ENCODE data around the gene ARFGEF3.

The ARFGEF3 gene

DNA sequence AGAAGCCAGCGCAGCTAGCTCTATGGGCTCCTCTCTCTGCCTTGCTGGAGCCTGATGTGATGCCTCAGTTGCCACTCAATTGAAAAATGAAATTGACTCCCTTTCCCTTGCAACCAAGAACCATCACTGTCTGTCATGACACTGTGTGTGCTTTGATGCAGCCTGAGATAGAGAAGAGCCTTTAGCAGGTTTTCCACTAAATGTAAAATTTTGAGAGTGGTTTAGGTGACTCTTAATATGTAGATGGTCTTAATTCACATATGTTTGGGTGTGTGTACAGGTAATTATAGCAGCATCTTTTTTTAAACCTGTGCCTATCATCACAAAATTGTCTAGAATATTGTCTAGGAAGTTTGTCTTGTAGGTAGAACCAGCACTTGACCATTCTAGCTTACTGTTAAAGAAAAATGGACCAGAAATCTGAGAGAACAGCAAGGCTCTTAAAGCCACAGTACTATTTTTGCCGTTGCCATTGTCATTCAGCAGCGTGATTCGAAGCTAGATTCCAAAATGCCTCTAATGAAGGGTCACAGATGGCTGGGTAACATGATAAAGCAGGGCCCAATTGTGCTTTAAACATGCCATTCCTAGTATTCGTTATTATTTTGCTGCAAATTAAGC lies 1.3 kb downstream of the ARFGEF3 start:
- no peak for DNase-seq (ENCODE audit: low read depth in 3 of 3, low spot score in 1 of 3)

DNA sequence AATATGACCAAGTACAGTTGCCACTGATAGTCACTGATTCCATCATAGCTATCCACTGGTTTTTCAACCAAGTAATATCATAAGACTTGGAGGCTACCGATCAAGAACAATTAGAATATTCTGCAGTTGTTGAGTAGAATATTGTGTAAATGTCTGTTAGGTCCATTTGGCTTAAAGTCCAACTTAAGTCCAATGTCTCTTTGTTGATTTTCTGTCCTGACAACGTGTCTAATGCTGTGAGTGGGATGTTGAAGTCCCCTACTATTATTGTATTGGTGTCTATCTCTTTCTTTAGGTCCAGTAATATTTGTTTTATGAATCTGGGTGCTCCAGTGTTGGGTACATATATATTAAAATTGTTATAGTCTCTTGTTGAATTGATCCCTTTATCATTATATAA lies 13.9 kb downstream of the ARFGEF3 start:
- DNase-seq (ENCODE audit: low read depth in 3 of 3, low spot score in 1 of 3) = no peak

DNA sequence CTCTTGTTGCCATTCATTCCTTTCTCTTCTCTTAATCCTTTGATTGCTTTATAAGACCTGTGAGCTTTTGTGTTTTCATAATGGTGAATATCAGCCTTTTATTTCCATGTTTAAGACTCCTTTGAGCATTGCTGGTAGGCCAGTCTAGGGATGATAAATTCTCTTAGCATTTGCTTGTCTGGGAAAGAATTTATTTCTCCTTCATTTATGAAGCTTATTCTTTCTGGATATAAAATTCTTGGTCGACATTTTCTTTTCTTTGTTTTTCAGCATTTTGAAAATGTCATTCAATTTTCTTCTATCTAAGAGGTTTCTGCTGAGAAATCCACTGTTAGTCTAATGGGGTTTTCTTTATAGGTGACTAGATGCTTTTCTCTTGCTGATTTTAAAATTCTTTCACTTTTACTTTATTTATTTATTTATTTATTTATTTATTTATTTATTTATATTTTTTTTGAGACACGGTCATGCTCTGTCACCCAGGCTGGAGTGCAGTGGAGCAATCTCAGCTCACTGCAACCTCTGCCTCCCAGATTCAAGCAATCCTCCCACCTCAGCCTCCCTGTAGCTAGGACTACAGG lies 15.0 kb downstream of the ARFGEF3 start:
- no peak for DNase-seq (ENCODE audit: low read depth in 3 of 3, low spot score in 1 of 3)

DNA sequence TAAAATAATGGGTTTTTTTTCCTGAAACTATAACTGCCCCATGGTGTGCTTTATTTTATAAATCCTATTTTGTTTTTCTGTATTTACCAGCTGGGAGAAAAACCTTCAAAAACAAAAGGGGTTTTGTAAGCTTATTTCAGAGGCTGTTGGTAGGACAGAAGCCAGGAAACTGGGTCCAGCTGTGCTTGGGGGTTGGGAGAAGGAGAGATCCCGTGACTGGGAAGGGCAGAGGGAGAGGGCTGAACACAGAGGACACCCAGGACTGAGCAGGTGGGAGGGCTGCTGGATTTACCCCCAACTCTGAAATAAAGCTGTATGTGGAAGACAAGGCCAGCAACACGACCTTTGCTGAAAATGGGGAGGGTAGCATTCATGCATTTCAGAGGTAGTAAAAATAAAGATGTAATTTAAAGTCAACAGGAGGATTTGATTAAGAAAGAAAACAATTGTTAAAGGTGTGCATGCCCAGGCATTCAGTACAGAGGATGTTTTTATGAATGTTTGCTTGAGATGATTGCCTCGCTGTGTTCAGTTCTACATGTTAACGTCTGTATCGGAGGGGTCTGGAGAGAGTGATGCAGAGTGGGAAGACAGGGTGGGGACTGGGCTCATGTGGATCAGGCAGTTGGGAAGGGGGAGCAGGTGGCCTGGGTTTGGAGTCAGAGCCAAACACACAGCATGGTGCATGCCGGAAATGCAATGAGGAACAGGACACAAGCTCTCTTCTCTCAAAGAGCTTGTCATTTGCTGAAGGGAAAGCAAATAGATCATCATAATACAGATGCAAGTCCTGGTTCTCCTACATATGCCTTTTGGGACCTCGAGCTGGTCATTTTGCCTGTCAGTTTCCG lies 21.4 kb downstream of the ARFGEF3 start:
- no peak for DNase-seq (ENCODE audit: low read depth in 3 of 3, low spot score in 1 of 3)

DNA sequence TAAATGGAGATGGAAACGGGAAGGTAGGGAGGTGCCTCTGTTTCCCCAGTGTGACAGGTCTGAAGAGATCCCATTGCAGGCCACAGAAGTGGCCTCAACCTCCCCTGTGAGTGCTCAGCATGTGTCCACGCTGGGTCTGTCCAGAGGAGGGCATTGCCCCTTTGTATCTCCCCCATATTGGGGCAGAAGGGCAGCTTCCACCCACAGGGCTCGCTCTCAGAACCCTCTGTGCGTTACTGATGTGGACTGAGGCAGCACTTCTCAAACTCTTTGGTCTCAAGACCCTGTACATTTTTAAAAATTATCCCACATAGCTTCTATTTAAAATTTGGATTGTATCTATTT lies 22.0 kb downstream of the ARFGEF3 start:
- DNase-seq (ENCODE audit: low read depth in 3 of 3, low spot score in 1 of 3) = no peak

DNA sequence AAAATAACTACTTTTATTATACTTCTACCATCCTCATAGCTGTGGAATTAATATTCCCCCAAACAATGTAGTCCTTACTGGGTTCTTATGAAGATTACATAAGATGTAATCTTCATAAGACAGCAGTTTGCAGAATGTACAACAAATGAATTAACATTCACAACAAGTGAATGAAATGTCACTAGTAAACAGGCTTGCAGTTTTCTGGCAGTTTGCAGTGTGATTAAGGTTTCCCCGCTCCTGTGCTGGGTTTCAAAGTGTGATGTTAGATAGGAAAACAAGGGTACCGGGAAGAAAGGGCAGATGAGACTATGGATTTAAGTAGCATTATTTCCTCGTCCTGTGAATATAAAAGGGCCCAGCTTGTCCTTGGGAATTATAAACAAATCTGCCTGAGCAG lies 22.5 kb downstream of the ARFGEF3 start:
- DNase-seq (ENCODE audit: low read depth in 3 of 3, low spot score in 1 of 3) = no peak

DNA sequence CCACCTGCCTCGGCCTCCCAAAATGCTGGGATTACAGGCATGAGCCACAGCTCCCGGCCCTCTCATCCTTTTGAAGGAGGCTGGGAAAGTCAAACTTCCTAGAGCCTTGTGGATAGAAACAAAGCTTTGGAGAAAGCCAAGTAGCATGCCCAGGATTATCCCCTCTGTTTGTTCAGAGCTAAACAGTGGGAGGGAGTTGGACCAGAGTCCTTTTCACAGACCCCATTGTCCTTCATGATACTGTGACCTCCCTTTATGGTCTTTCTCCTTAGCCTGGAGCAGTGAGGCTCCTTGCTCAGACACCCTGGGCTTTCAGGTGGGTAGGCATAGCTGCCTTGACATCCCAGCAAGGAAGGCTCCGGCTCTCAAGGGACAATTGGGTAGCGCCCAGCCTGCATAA lies 25.4 kb downstream of the ARFGEF3 start:
- no peak for DNase-seq (ENCODE audit: low read depth in 3 of 3, low spot score in 1 of 3)

DNA sequence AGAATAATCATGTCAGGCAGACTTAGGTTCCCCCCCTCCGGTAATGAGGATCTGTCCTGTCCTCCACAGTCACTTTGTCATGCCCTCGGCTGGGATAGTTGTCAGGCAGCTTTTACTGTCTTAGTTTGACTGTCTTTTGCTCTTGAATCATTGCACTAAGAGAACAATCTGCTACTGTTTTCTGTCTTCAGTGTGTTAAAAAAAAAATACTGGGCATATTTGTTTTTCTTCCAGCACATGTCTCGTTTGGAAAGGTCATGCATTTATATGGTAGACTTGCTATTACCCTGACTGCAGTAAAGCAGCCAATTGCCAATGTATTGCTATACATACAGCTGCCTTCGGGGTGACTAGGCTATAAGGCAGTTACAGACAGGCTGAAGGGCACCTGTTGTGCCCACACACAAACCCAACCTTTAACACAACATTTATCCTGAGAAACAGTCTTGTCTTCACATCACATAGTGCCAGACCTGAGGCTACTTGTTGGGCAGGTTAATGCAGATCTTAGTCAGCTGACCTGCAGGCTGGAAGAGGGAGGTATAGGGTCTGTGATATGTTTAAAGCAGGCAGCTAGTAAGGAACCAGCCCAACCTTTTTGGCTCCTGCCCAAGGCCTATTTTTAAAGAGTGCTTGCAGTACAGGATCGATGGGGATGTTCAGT lies 26.7 kb downstream of the ARFGEF3 start:
- DNase-seq (ENCODE audit: low read depth in 3 of 3, low spot score in 1 of 3) = no peak

DNA sequence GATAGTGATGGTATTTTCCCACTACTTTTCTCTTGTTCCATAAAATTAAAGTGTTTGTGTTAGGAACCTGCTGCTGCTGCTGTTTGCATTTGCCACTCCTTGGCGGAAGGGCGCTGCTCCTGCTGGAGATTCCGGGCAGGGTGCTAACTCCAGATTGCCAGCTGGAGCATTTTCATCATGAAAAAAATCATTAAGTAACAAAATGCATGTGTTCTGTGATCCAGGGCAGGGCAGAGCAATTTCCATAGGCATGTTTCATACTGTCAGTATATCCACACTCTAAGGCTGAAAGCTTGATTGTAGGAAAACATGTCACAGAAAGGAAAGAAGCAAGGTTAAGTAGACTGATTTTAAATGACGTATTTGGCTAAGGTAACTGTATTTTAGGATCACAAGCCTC lies 32.5 kb downstream of the ARFGEF3 start:
- no peak for DNase-seq (ENCODE audit: low read depth in 3 of 3, low spot score in 1 of 3)

DNA sequence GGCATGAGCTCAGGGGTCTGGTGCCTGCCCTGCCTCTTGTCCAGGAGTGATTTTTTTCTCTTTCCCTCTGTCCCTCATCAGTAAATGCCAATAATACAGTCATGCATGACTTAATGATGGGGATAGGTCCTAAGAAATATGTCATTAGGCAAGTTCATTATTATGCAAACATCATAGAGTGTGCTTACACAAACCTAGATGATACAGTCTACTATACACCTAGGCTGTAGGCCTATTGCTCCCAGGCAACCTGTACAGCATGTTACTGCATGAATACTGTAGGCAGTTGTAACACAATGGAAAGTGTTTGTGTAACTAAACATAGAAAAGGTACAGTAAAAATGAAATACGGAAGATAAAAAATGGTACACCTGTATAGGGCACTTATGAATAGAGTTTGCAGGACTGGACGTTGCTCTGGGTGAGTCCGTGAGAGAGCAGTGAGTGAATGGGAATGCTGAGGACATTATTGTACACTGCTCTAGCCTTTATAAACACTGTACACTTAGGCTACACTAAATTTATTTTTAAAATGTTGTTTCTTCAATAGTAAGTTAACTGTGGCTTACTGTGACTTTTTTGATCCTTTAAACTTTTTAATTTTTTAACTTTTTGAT lies 34.5 kb downstream of the ARFGEF3 start:
- no peak for DNase-seq (ENCODE audit: low read depth in 3 of 3, low spot score in 1 of 3)

DNA sequence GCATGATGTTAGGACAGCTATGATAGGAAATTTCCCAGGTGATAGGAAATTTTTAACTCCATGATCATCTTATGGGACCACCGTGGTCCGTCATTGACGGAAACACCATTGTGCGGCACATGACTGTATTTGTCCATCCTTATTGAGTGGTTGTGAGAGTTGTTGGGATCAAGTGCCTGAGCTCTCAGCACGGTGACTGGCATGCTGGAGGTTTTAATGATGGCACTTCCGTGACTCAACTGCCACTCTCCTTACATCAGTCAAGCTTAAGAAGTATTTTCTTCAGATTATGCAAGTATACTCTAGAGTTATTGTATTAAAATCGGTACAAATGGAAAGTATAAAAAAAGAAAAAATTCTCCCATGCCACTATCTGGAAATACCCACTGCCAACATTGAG lies 35.8 kb downstream of the ARFGEF3 start:
- no peak for DNase-seq (ENCODE audit: low read depth in 3 of 3, low spot score in 1 of 3)

DNA sequence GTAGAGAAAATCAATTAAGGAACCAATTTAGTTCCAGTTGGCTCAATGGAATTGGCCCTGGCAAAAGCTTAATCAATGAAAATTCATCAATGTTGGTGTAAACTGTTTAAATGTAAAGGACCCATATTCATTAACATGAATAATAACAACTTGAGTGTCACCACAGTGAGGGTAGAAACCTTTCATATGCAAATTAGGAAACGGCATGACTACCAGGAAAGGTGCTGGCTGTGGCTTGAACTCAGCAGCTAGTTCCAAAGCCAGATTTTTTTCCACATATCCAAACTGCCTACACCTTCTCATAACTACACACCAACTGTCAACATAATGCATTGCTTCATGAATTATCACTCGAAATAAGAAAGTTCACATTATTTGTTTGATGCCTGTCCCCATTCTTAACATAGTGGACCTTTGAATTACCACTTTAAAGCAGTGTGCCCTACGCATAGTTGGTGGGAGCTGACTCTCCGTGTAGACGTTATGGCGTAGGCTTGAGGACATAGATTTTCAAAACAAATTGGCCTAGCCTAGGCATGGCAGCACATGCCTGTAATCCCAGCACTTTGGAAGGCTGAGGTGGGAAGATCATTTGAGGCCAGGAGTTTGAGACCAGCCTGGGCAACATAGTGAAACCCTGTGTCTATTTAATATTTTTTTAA lies 36.8 kb downstream of the ARFGEF3 start:
- no peak for DNase-seq (ENCODE audit: low read depth in 3 of 3, low spot score in 1 of 3)

DNA sequence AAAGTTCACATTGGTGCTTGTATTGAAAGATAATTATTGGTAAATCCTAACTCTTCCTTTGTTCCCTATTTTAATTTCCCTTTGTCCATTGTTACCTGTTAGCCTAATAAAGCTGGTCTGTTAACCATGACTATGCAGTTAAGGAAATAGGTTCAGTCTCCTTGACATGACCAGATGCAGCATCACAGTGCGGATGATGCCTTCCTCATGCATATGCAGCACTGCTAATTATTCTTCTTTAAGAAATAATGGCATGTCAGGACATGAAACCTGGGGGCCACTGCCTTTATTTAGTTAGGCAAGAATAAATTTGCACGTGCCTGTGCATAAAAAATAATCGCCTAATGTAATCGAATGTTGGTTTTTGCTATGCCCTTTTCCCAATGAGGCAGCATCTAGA lies 40.1 kb downstream of the ARFGEF3 start:
- no peak for DNase-seq (ENCODE audit: low read depth in 3 of 3, low spot score in 1 of 3)

DNA sequence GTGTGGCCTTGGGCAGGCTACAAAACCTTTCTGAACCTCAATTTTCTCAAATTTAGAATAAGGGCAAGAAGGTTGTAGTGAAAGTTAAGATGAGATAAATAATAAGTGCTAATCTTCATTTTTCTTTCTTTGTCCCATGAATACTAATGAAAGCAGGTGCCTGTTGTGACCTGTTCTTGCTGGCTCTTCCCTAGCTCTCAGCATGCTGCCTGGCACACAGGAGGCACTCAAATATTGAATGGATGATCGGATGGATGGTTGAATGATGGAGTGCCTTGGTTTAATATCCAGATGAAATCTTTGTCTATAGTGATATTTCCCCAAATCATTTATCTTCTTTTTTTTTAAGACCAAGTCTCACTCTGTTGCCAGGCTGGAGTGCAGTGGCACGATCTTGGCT lies 41.6 kb downstream of the ARFGEF3 start:
- no peak for DNase-seq (ENCODE audit: low read depth in 3 of 3, low spot score in 1 of 3)

DNA sequence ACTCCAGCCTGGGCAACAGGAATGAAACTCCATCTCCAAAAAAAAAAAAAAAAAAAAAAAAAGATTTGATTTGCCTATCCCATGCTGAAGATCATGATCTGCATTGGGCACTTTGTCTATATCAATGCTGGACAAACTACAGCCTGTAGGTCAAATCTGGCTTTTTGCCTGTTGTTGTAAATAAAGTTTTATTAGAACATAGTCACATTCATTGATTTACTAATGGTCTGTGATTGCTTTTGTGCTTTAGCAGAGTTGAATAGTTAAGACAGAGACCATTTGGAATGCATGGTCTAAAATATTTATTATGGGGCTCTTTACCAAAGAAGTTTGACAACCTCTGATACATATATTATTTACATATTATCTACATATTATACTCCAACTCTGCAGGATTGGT lies 42.6 kb downstream of the ARFGEF3 start:
- DNase-seq (ENCODE audit: low read depth in 3 of 3, low spot score in 1 of 3) = no peak

DNA sequence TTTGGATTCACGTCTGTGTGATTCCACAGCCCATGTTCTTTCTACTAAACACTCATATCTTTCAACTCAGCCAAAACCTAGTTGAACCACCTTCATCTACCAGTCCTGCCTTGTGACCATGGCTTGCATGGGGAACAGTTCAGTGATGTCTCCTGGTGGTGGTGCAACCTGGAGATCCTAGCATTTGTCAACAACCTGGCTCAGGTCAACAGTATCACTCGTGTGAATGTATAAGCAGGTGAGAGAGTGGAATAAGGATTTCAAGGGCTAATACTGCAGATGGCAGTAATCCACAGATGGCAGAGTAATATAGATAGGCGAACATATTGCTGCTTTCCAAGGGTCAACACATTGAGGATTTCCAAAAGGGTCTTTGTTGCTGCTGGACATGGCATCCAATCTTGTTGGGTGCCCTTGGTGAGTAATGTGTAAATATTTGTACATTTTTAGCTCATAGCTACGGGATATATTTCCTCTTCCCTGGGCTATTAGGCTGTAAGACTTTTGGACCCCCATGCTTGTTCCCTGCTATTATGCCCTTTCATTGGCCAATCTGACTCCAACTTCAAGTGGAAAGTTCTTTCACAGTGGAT lies 43.1 kb downstream of the ARFGEF3 start:
- DNase-seq (ENCODE audit: low read depth in 3 of 3, low spot score in 1 of 3) = no peak

DNA sequence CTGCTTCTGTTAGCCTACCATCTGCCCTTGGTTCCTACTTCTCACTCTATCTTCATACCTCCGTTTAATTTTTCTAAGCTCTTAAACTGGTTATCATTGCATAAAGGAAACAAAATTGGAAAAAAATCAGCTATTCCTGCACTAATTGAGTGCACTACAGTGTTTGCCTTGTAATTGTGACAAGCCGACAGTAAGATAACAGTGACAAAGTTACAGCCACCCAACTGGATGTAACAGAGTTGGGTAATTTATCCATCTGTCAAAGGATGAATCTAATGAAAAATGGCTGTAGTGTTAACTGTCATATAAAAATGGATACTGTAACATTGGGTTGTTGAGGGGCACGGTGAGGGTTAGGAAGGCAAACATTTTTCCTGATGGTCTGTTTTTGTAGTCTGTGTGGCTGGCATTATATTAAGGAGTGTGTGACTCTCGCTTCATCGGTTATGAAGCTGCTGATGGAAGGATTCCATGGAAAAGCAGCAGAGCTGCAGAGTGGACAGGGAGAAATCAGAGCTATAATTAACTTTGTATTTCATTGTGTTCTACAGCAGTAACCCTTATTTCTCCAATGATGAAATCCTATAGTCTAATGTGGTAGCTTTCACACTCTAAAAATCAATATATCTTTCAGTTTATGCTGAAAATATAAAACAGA lies 43.8 kb downstream of the ARFGEF3 start:
- DNase-seq (ENCODE audit: low read depth in 3 of 3, low spot score in 1 of 3) = no peak

DNA sequence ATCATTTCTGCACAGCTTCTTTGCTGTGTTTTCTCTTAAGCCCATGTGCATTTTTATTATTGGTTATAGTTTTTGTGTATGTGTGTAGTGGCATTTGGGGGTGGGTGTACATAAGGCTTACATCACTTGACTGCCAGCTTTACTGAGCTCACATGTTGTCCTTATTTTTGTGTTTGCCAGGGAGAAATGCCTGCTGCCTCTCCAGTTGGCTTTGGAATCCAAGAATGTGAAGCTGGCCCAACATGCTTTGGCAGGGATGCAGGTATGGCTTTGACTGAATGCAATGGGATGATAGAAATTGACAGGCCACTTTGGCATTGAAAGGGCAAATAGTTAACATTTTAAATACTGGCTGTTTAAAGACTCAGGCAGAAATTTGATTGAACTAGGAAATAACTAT lies 45.1 kb downstream of the ARFGEF3 start:
- DNase-seq (ENCODE audit: low read depth in 3 of 3, low spot score in 1 of 3) = no peak

DNA sequence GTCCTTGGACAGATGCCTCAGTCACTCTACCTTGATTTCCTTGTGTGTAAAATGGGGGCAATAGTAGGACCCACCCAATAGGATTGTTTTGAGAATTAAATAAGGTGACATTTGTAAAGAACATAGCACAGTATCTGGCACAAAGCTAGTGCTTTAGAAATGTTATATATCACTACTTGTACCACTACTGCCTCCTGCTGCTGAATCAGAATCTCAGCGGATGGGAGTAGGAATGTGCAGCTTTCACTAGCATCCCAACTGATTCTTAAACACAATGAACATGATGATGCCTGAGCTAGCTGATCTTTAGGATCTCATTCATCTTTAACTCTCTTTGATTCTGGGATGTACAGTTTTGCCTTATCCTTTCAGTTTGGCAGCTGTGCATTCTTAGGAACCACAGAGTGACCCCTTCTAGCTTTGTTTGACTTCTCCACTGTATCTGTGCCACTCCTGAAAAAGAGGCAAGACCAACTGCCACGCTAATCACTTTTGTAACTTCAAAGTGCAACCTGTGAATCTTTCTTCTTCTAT lies 49.4 kb downstream of the ARFGEF3 start:
- DNase-seq (ENCODE audit: low read depth in 3 of 3, low spot score in 1 of 3) = no peak

DNA sequence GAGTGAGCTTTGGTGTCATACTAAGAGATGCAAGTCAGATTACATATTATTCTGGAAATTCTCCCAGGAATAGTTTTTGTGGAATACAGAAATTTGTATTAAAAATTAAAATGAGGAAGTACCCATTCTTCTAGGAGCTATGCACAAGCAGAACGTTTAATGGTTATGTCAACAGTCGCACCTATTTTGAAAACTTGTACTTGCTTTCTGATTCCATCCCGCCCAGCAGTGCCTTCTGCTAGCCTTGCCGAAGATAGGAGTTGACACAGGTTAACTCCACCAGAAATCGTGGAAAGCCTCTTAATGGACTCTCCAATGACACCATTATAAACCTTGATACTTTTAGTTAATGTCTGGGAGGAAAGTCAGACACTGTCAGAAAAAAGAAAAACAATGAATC lies 49.9 kb downstream of the ARFGEF3 start:
- DNase-seq (ENCODE audit: low read depth in 3 of 3, low spot score in 1 of 3) = no peak

All from stimulated activated CD4-positive, alpha-beta T cell treated with anti-CD3 and anti-CD28 coated beads, TNF-alpha, amount 100 ng/mL, for 1 hour (primary cell).